HL-60 (cell line): ENCODE data around the gene COL11A2.
A peak's percentile ranks its signal among the peaks of the same experiment; 100 is the strongest.

ENCODE experiments used
- DNase-seq, 2 experiments: peaks; one replicate each; pipeline ENCODE4 v3.0.0-alpha.2; 2010 to 2020; ENCODE audit warnings: low read depth in 1 of 2, low spot score in 1 of 2
- H3K27ac ChIP-seq: fragments of 250-450 bp; sonication (Bioruptor Pico); replicated peaks from 2 replicates; pipeline ENCODE4 v1.5.1; 2020; ENCODE audit warnings: mild to moderate bottlenecking, moderate library complexity
- H3K27me3 ChIP-seq: fragments of 250-450 bp; sonication (Bioruptor Pico); 2 replicates; pipeline ENCODE4 v1.5.1; 2021; ENCODE audit warnings: mild to moderate bottlenecking, moderate library complexity; ENCODE audit not compliant: insufficient read depth, poor library complexity, severe bottlenecking
- H3K4me3 ChIP-seq: replicated peaks from 2 replicates; pipeline ENCODE4 v1.5.1; 2011; ENCODE audit warnings: mild to moderate bottlenecking, control low read depth, low read length; ENCODE audit not compliant: insufficient read depth
- CTCF ChIP-seq: IDR thresholded peaks from one replicate; pipeline ENCODE4 v1.5.1; 2011; ENCODE audit warnings: low read length, control low read depth, inconsistent platforms; ENCODE audit not compliant: insufficient read depth
- GABPA ChIP-seq: IDR thresholded peaks from 2 replicates; pipeline ENCODE4 v1.6.1; 2012; ENCODE audit warnings: low read depth
- POLR2AphosphoS5 ChIP-seq: IDR thresholded peaks from 2 replicates; pipeline ENCODE4 v1.6.1; 2012; ENCODE audit warnings: low read depth
- REST ChIP-seq: IDR thresholded peaks from 2 replicates; pipeline ENCODE4 v1.6.1; 2012; ENCODE audit warnings: low read depth; ENCODE audit not compliant: insufficient replicate concordance
- SPI1 ChIP-seq: IDR thresholded peaks from 2 replicates; pipeline ENCODE4 v1.6.1; 2012; ENCODE audit warnings: low read depth, mild to moderate bottlenecking, borderline replicate concordance

COL11A2 gene

GRCh38 chr6:33215271-33216116, 23.2 kb upstream of the COL11A2 start:
- DNase-seq: no peak

GRCh38 chr6:33213989-33214335, 21.7 kb upstream of the COL11A2 start:
- Histone ChIP-seq H3K27ac (no peak overlapping the region), H3K27me3 (peaks cover 3% of the 10 kb centered on the region), H3K4me3 (no peak overlapping the region)
- TF ChIP-seq SPI1: no peak
- no peak for TF ChIP-seq CTCF
- no peak; the same call in 1 of the 2 replicates for TF ChIP-seq POLR2AphosphoS5
- TF ChIP-seq REST: no peak
- no peak for TF ChIP-seq GABPA
- no peak for DNase-seq

More at GRCh38 chr6:33215271-33216116, 23.2 kb upstream of the COL11A2 start:
- H3K4me3 ChIP-seq: no peak overlapping the region
- no peak overlapping the region for H3K27ac ChIP-seq
- TF ChIP-seq SPI1 (no peak), REST (no peak), GABPA (no peak), CTCF (no peak), POLR2AphosphoS5 (no peak)
- H3K27me3 ChIP-seq: peaks cover 3% of the 10 kb centered on the region

GRCh38 chr6:33213166-33213988, 21.1 kb upstream of the COL11A2 start:
- TF ChIP-seq CTCF (no peak), SPI1 (peak; percentile 74; the same call in 1 of the 2 replicates), REST (no peak), POLR2AphosphoS5 (peak; percentile 2; the same call in 1 of the 2 replicates)
- Histone ChIP-seq H3K27me3 (peaks cover 3% of the 10 kb centered on the region), H3K27ac (no peak overlapping the region), H3K4me3 (peak overlapping the region; percentile 32)
- DNase-seq: peak in 1 of 2 experiments; percentile 32
